Measurements from ENCODE around the gene CGREF1.

The CGREF1 gene

GRCh38 chr2:27097341-27097740 lies 21.6 kb downstream of the CGREF1 start:
- DNase-seq (ENCODE audit: low read depth in 1 of 2, low spot score in 1 of 2), result no peak
- Histone ChIP-seq H3K27me3 (ENCODE audit: insufficient read depth, poor library complexity, severe bottlenecking) (no peaks in the 10 kb centered on the region), H3K4me3 (replicated peaks; ENCODE audit: insufficient read depth, low read length) (no peak overlapping the region), H3K27ac (replicated peaks) (no peak overlapping the region)
- TF ChIP-seq POLR2AphosphoS5 (IDR thresholded peaks at IDR 0.05; ENCODE audit: low read depth), result no peak
- no peak for TF ChIP-seq SPI1 (IDR thresholded peaks at IDR 0.05; ENCODE audit: borderline replicate concordance, low read depth)
- TF ChIP-seq REST (IDR thresholded peaks at IDR 0.05; ENCODE audit: insufficient replicate concordance, low read depth), result no peak
- TF ChIP-seq GABPA (IDR thresholded peaks at IDR 0.05; ENCODE audit: low read depth), result no peak
- TF ChIP-seq CTCF (IDR thresholded peaks at IDR 0.05; ENCODE audit: insufficient read depth, low read length), result no peak

GRCh38 chr2:27096748-27097297 lies 22.1 kb downstream of the CGREF1 start:
- TF ChIP-seq SPI1 (IDR thresholded peaks at IDR 0.05; ENCODE audit: borderline replicate concordance, low read depth) (no peak), POLR2AphosphoS5 (IDR thresholded peaks at IDR 0.05; ENCODE audit: low read depth) (no peak), GABPA (IDR thresholded peaks at IDR 0.05; ENCODE audit: low read depth) (no peak), CTCF (IDR thresholded peaks at IDR 0.05; ENCODE audit: insufficient read depth, low read length) (no peak), REST (IDR thresholded peaks at IDR 0.05; ENCODE audit: insufficient replicate concordance, low read depth) (no peak)
- DNase-seq (ENCODE audit: low read depth in 1 of 2, low spot score in 1 of 2), result no peak
- H3K27ac ChIP-seq (replicated peaks), result no peak overlapping the region; the same call in 1 of the 2 replicates
- no peaks in the 10 kb centered on the region for H3K27me3 ChIP-seq (ENCODE audit: insufficient read depth, poor library complexity, severe bottlenecking)
- H3K4me3 ChIP-seq (replicated peaks; ENCODE audit: insufficient read depth, low read length), result no peak overlapping the region

GRCh38 chr2:27095745-27096651 lies 22.9 kb downstream of the CGREF1 start:
- H3K27ac ChIP-seq (replicated peaks), result peak overlapping the region; percentile 60
- DNase-seq (ENCODE audit: low read depth in 1 of 2, low spot score in 1 of 2), result peak in 1 of 2 experiments; percentile 68
- peak; percentile 52; the same call in 1 of the 2 replicates for TF ChIP-seq POLR2AphosphoS5 (IDR thresholded peaks at IDR 0.05; ENCODE audit: low read depth)
- TF ChIP-seq SPI1 (IDR thresholded peaks at IDR 0.05; ENCODE audit: borderline replicate concordance, low read depth), result no peak; the same call in 1 of the 2 replicates
- no peaks in the 10 kb centered on the region for H3K27me3 ChIP-seq (ENCODE audit: insufficient read depth, poor library complexity, severe bottlenecking)
- H3K4me3 ChIP-seq (replicated peaks; ENCODE audit: insufficient read depth, low read length), result peak overlapping the region; percentile 23; the same call in 1 of the 2 replicates

GRCh38 chr2:27095427-27095744 lies 23.5 kb downstream of the CGREF1 start:
- Histone ChIP-seq H3K27ac (replicated peaks) (no peak overlapping the region), H3K27me3 (ENCODE audit: insufficient read depth, poor library complexity, severe bottlenecking) (no peaks in the 10 kb centered on the region), H3K4me3 (replicated peaks; ENCODE audit: insufficient read depth, low read length) (no peak overlapping the region)
- TF ChIP-seq POLR2AphosphoS5 (IDR thresholded peaks at IDR 0.05; ENCODE audit: low read depth), result no peak
- no peak for TF ChIP-seq CTCF (IDR thresholded peaks at IDR 0.05; ENCODE audit: insufficient read depth, low read length)
- TF ChIP-seq REST (IDR thresholded peaks at IDR 0.05; ENCODE audit: insufficient replicate concordance, low read depth), result no peak
- DNase-seq (ENCODE audit: low read depth in 1 of 2, low spot score in 1 of 2), result no peak

Data from HL-60 (cell line).